NCI-H1092 (cell line): ENCODE measurements around the gene KLF15.

Experiments
- DNase-seq: peaks from one replicate; lab custom pipeline; 2025; lab: John Stamatoyannopoulos, UW

Gene KLF15

GRCh38 chr3:126360046-126360713, 3.0 kb upstream of the KLF15 start:
- DNase-seq, result no peak

DNA sequence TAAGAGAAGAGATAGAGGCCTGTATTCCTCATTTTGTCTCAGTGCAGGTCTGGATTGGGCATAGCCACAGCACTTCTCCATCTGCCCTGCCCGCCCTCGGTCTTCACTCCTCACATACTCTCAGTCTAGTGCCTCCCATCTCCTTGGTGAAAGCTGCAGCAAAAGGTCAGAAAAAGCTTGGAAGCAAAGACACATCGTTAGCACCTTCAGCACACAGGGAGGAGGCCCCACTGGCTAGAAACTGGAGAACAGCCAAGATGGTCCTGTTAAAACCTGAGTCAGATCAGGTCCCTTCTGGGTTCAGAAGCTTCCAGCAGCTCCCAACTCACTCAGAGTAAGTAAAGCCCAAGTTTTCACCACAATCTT, 1.6 kb upstream of the KLF15 start:
- DNase-seq, result no peak

DNA sequence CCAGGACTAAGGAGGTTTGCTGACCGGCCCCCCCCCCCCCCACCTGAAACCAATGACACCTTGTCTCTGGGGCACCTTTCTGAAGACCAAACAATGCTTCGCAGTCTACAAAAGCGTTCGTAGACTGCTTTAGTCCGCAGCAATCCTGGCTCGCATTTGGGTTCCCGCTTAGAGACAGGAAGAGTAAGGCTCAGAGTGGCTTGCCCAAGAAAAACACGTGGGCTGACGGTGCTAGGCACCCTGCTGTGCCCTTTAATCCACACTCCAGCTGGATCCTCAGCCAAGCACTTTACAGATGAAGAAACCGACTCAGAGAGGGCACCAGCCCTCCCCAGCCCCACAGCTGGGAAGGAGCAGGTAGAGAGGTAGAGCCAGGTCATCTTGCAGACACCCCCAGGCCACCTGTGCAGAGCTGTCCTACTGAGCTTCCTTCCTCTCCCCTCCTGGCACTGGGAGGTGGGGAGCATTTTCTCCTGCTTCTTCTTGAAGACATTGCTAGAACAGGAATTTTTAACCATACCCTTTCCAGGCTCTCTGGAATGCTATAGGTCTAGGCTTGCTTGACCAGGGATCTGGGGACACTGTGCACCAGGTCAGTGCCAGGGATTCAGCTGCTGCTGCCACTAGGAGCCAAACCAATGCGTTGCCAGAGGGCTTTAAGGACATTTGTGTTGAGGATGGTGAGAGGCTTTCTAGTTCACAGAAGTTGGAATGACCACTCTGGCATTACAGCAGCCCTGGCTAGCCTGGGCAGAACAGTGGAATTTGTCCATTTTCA, 1.0 kb upstream of the KLF15 start:
- no peak for DNase-seq

DNA sequence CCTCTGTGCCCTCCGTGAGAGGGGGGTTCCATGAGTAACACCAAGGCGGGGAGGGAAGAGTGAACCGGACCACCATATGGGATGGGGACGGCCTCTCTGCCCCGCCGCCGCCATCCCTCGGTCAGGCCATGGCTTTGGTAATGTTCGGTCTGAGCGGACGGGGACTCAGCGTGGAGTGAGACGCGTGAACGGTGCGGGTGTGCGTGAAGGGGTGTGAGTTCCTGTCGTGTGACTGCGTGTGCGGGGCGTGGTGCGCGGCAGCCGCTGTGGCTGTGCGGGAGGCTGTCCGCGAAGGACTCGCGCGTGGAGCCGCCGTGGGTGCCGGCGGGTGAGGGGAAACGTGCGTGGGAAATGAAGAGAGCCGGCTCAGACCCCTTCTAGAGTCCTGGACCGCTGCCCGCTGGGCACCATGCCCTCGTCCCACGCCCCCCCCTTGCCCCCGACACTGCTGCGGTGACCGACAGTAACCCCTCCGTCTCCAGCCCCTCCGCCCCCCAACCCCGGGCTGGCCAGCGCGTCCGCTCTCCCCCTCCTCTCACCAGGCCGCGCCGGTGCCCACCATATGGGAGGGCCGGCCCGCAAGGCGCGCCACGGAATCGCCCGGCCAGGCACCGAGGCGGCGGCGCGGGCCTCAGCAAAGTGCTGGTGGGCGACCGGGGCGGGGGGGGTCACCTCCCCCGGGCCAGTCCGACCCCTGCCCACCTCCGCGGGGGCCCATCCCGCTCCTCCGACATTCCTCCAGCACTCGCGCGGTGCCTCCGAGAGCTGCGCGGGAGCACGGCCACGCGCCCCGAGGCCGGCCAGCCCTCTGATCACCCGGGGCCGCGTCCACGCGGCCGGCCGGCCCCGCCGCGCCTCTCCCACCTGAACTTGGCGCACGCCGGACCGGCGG, 589 bp downstream of the KLF15 start:
- no peak for DNase-seq

- no peak for DNase-seq
Observed at GRCh38 chr3:126355777-126356372, 1.3 kb downstream of the KLF15 start.

- no peak for DNase-seq
Observed at GRCh38 chr3:126355251-126355650, 2.0 kb downstream of the KLF15 start.

DNA sequence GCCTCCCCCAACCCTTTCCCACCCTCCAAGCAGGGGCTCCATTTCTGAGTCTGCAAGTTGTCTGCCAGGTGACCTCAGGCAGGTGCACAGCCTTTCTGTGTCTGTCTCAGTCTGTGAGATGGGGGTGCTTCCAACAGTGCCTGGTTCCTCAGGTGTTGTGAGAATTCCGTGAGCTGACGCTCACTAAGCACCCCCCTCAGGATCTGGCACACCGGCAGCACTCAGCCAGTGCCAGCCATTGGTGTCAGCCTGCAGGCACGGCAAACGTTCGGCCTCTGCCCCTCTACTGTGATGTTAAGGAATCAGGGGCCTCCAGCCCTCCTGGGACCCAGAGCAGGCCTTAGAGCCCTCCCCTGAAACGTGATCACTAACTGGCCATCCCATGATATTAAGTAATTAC, 2.4 kb downstream of the KLF15 start:
- DNase-seq, result no peak

GRCh38 chr3:126353694-126354321, 3.4 kb downstream of the KLF15 start:
- DNase-seq, result no peak

DNA sequence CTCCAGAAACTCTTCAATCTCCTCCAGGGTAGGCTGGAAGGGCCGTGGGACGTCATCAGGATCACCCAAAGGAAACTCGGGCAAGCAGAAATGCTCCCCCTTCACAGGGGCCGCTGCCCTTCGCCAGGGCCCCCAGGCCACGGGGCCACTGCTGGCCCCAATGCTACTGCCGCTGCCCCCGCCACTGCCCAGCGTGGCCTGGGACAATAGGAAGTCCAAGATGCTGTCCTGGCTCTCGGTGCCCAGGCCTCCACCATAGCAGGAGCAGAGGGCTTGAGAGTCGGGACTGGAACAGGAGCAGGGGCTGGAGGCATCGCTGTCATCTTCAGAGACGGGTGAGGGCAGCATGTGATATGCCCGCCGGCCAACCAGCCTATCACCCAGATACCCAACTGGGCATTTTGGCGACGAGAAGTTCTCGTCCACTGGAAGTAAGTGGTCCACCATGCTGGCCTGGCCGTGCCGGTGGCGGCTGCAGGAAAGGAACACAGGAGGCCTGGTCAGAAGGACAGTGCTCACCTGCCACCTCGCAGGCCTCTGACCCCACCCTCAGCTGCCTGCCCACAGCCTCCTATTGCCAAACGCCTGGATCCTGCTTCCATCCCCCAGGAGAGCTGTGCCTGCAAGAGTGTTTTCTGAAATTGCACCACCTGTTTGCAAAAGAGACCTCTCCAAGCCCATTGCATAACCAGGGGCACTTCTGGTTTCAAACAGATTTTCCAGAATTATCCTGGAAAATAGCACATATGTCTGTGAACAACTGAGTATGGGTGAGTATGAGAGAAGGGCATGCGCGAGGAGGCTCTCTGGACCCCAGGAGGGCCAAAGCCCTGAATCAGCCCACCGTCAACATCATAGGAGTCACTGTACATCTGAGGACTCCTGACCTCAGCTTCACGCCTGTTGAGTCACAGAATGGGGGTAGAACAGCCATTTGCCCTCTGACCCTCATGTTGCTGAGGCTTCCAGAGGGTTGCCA, 4.4 kb downstream of the KLF15 start:
- no peak for DNase-seq

DNA sequence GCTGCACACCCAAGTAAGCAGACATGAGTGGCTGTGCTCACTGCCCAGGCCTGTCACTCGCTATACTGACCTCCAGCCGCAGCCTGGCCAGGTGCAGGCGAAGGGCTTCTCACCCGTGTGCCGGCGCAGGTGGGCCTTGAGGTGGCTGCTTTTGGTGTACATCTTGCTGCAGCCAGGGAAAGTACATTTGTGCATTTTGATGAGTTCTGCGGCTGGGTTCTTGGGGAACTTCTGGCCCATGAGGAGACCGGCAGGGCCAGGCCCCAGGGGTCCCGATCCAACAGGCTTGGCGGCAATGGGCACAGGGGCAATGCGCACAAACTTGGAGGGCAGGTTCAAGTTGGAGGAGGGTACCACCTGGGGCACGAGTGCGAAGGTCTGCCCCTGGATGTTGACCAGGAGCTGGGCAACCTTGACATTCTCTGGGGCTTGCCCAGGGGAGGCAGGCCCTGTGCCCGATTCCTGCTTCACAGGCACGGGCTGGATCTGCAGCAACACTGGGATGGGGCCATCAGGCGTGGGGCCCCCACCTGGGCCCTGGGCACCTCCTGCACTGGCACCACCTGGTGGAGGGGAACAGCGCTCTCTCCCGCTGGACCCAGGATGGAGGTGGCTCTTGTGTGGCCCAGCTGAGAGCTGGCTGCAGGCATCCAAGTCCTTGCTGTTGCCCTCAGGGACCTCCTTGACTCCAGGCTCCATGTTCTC, 5.3 kb downstream of the KLF15 start:
- DNase-seq, result no peak

GRCh38 chr3:126351086-126351770, 6.0 kb downstream of the KLF15 start:
- DNase-seq, result no peak

- no peak for DNase-seq
Observed at GRCh38 chr3:126350502-126351085, 6.6 kb downstream of the KLF15 start.

GRCh38 chr3:126349611-126350501, 7.4 kb downstream of the KLF15 start:
- no peak for DNase-seq

DNA sequence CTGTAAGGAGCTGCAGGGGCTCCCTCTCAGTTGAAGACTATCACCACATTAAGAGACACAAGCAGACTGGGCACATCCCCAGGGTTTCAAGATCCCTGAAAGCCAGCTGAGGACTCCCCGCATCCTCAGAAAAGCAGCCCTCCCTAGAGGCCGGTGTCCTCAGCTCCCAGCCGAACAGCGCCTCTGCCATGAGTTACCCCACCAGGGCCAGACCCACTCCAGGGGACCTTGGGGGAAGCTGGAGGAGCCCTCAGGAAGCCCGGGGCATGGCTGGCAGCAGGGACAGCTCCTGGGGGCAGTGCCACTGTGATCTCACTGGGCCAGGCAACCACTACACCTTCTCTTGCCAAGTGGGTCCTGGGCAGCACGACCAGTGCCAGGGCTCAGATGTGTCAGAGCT, 8.1 kb downstream of the KLF15 start:
- no peak for DNase-seq

- DNase-seq, result no peak
Observed at GRCh38 chr3:126348308-126348920, 8.8 kb downstream of the KLF15 start.

DNA sequence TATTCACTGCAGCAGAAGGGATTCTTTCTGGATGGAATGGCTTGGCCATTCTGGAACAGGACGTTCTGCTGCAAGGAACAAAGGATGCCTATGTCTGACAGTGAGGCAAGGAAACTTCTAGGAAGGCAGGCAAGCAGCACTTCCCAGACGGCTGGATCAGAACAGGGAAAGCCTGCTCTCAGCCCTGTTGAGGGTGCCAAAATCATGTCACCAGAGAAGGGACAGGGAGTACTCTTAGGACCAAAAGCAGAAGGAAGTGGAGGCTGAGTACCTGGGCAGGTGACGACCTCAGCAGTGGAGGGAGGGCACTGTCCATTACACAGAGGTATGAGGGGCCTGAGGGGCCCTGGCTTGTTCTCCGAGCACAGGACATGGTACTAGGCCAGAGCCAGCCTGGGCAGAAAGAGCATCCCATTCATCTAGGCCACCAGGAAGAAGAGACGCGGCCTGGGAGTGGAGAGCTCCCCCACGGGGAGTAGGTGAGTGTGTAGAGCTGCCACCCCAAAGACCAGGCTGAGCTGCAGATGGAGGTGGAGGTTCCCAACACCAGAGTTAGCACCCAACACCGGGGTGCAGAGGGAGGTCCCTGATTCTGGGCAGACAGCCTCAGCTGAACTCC, 9.6 kb downstream of the KLF15 start:
- DNase-seq, result no peak

GRCh38 chr3:126346466-126346865, 10.7 kb downstream of the KLF15 start:
- DNase-seq, result no peak
